ENCODE measurements around the gene USP13. TPM values are rescaled to one million over a fixed set of nuclear protein-coding genes. Genes with fewer than 3 reads are reported as not detected.

The USP13 gene
- total RNA-seq, 3 donors from 2014 or later = 11.4 to 17.3 (median 11.8) TPM

DNA sequence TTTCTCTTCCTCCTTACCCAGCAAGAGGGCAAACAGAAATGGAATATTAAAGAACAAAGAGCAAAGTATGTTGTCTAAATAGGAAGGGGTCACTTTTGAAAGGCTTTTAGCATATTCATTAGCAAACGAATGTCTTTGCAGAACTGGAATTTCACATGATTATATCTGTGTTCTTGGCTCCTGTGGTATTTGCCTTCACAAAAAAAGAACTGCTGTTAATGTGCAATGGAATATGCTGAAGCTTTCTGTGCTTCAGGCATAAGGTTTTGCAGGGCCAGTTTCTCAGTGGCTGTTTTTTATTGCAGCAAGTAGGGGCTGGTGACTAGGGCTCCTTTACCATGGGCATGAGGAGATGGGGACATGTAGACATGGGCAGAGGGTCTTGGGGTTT is 173.4 kb downstream of the USP13 start:
- TF ChIP-seq POLR2A (IDR thresholded peaks at IDR 0.05) (no peak), POLR2AphosphoS5 (IDR thresholded peaks at IDR 0.05) (no peak)
- TF ChIP-seq, protein P1, sequence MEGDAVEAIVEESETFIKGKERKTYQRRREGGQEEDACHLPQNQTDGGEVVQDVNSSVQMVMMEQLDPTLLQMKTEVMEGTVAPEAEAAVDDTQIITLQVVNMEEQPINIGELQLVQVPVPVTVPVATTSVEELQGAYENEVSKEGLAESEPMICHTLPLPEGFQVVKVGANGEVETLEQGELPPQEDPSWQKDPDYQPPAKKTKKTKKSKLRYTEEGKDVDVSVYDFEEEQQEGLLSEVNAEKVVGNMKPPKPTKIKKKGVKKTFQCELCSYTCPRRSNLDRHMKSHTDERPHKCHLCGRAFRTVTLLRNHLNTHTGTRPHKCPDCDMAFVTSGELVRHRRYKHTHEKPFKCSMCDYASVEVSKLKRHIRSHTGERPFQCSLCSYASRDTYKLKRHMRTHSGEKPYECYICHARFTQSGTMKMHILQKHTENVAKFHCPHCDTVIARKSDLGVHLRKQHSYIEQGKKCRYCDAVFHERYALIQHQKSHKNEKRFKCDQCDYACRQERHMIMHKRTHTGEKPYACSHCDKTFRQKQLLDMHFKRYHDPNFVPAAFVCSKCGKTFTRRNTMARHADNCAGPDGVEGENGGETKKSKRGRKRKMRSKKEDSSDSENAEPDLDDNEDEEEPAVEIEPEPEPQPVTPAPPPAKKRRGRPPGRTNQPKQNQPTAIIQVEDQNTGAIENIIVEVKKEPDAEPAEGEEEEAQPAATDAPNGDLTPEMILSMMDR (IDR thresholded peaks at IDR 0.05) = no peak
- Histone ChIP-seq H3K27me3 (no peaks in the 10 kb centered on the region), H3K27ac (no peak overlapping the region), H3K4me1 (no peaks in the 10 kb centered on the region), H3K4me3 (no peak overlapping the region), H3K9me3 (no peaks in the 10 kb centered on the region), H3K36me3 (no peaks in the 10 kb centered on the region)
- intact Hi-C loops (cut with DNase I; ENCODE audit: low total_unique reads) = no loop called here
- no peak for DNase-seq (ENCODE audit: low spot score in 2 of 2)

DNA sequence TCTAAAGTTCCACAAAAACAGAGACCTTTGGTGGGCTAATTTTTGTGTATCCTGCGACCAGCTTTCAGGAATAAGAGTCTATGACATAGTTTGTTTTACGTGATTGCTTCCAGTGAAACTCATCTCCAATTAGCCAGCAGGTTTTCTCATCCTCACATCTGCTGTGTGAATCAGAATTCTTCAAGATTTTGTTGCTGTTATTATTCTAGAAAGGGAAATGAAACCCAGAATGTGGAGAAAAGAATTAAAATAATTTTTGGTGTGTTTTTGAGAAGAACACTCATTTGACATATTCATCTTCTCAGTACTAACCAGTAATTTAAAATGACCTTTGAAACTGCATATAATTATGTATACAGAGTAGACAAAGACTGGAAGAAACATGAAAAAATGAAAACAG is 175.9 kb downstream of the USP13 start:
- intact Hi-C loops (cut with DNase I; ENCODE audit: low total_unique reads) = no loop called here
- Histone ChIP-seq H3K4me3 (no peak overlapping the region), H3K4me1 (no peaks in the 10 kb centered on the region), H3K36me3 (no peaks in the 10 kb centered on the region), H3K27me3 (no peaks in the 10 kb centered on the region), H3K27ac (no peak overlapping the region), H3K9me3 (no peaks in the 10 kb centered on the region)
- DNase-seq (ENCODE audit: low spot score in 2 of 2) = no peak
- TF ChIP-seq POLR2AphosphoS5 (IDR thresholded peaks at IDR 0.05) = no peak
- no peak for TF ChIP-seq POLR2A (IDR thresholded peaks at IDR 0.05)
- TF ChIP-seq, protein P1 (IDR thresholded peaks at IDR 0.05) = no peak

DNA sequence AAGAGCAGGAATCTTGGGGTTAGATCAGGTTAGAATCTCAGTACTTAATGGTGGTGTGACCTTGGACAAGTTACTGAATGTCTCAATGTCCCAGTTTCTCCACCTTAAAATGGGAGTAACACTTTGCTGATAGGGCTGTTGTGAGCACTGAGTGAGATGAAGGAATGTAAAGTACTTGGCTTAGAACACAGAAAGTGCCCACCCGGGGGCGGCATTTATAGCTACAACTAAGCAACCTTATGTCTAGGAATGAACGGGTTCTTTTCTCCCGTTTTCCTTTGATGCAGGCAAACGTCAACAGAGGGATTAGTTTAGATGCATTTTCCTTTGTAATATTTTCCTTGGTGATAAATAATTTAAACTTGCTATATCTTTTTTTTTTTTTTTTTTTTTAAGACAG is 176.6 kb downstream of the USP13 start:
- no peaks in the 10 kb centered on the region for H3K4me1 ChIP-seq
- TF ChIP-seq POLR2A (IDR thresholded peaks at IDR 0.05) (no peak), POLR2AphosphoS5 (IDR thresholded peaks at IDR 0.05) (no peak)
- TF ChIP-seq, protein P1 (IDR thresholded peaks at IDR 0.05) = no peak
- H3K4me3 ChIP-seq = no peak overlapping the region
- H3K27me3 ChIP-seq = no peaks in the 10 kb centered on the region
- H3K36me3 ChIP-seq = no peaks in the 10 kb centered on the region
- no peaks in the 10 kb centered on the region for H3K9me3 ChIP-seq
- no peak for DNase-seq (ENCODE audit: low spot score in 2 of 2)
- H3K27ac ChIP-seq = no peak overlapping the region
- intact Hi-C loops (cut with DNase I; ENCODE audit: low total_unique reads) = no loop called here

DNA sequence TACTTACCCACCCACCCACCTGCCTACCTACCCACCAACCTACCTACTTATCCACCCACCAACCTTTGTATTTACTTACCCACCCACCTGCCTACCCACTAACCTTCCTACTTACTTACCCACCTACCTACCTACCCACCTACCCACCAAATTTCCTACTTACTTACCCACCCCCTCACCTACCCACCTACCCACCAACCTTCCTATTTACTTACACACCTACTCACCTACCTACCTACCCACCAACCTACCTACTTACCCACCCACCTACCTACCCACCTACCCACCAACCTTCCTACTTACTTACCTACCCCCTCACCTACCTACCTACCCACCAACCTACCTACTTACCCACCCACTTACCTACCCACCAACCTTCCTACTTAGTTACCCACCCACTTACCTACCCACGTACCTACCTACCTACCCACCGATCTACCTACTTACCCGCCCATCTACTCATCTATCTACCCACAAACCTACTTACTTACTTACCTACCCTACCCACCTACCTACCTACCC is 179.6 kb downstream of the USP13 start:
- no peaks in the 10 kb centered on the region for H3K9me3 ChIP-seq
- H3K4me3 ChIP-seq = no peak overlapping the region
- no peaks in the 10 kb centered on the region for H3K27me3 ChIP-seq
- H3K36me3 ChIP-seq = no peaks in the 10 kb centered on the region
- no peak overlapping the region for H3K27ac ChIP-seq
- no peak for TF ChIP-seq POLR2A (IDR thresholded peaks at IDR 0.05)
- no peak for TF ChIP-seq POLR2AphosphoS5 (IDR thresholded peaks at IDR 0.05)
- TF ChIP-seq, protein P1 (IDR thresholded peaks at IDR 0.05) = no peak
- no peak for DNase-seq (ENCODE audit: low spot score in 2 of 2)
- intact Hi-C loops (cut with DNase I; ENCODE audit: low total_unique reads) = no loop called here
- no peaks in the 10 kb centered on the region for H3K4me1 ChIP-seq

DNA sequence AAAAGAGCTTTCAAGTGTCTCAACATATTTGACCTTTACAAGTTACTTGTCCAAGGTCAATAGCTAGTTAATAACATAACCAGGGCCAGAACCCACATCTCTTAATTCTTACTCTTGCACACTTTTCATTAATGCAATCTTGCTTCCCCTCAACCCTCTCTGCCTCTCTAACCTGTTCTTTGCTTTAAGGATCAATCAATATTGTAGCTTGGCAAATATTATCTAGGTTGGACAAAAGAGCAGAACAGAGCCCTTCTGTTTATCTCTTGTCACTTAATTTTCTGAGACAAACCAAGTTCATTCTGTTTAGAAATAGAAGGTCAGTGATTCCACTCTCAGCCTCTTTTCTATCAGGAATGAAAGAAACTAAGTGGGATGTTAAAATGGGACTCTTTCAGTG is 180.5 kb downstream of the USP13 start:
- Histone ChIP-seq H3K36me3 (no peaks in the 10 kb centered on the region), H3K4me3 (no peak overlapping the region), H3K9me3 (no peaks in the 10 kb centered on the region), H3K4me1 (no peaks in the 10 kb centered on the region), H3K27ac (no peak overlapping the region), H3K27me3 (no peaks in the 10 kb centered on the region)
- TF ChIP-seq POLR2A (IDR thresholded peaks at IDR 0.05) = no peak
- TF ChIP-seq, protein P1 (IDR thresholded peaks at IDR 0.05) = no peak
- no peak for TF ChIP-seq POLR2AphosphoS5 (IDR thresholded peaks at IDR 0.05)
- intact Hi-C loops (cut with DNase I; ENCODE audit: low total_unique reads) = no loop called here
- DNase-seq (ENCODE audit: low spot score in 2 of 2) = no peak
